HG03354 (cell line): ENCODE measurements around the gene SCAMP5.

Experiments used
- ATAC-seq: cut with Tn5 transposase; IDR thresholded peaks from one replicate; pipeline ENCODE4 v1.9.1; 2021; ENCODE audit warnings: mild to moderate bottlenecking; ENCODE audit not compliant: unreplicated experiment, poor library complexity, severe bottlenecking

The SCAMP5 gene

GRCh38 chr15:75016431-75016830 is 21.1 kb downstream of the SCAMP5 start:
- no peak for ATAC-seq

GRCh38 chr15:75019916-75020315 is 24.6 kb downstream of the SCAMP5 start:
- no peak for ATAC-seq

- no peak for ATAC-seq
Measured at GRCh38 chr15:75021341-75021740, 26.0 kb downstream of the SCAMP5 start.

GRCh38 chr15:75022783-75023180 is 27.4 kb downstream of the SCAMP5 start:
- no peak for ATAC-seq

- ATAC-seq = peak; percentile 96
Measured at GRCh38 chr15:75023181-75023871, 28.0 kb downstream of the SCAMP5 start, which contains the start of gene PPCDC. Gene PPCDC, plus strand, starts transcription at chr15:75023590. Its CDS starts 4,729 bp downstream, at chr15:75028319.

GRCh38 chr15:75023872-75024636 is 28.7 kb downstream of the SCAMP5 start:
- no peak for ATAC-seq

GRCh38 chr15:75025107-75025506 is 29.7 kb downstream of the SCAMP5 start:
- no peak for ATAC-seq

GRCh38 chr15:75025548-75026260 is 30.3 kb downstream of the SCAMP5 start:
- ATAC-seq = no peak

GRCh38 chr15:75027551-75027950 is 32.2 kb downstream of the SCAMP5 start:
- ATAC-seq = no peak

- ATAC-seq = no peak
Measured at GRCh38 chr15:75028991-75029377, 33.6 kb downstream of the SCAMP5 start.

- no peak for ATAC-seq
Measured at GRCh38 chr15:75029378-75030022, 34.1 kb downstream of the SCAMP5 start.

- no peak for ATAC-seq
Measured at GRCh38 chr15:75030023-75030413, 34.7 kb downstream of the SCAMP5 start.

GRCh38 chr15:75030424-75030823 is 35.1 kb downstream of the SCAMP5 start:
- ATAC-seq = no peak

- ATAC-seq = no peak
Measured at GRCh38 chr15:75031848-75032247, 36.5 kb downstream of the SCAMP5 start.

GRCh38 chr15:75032395-75032794 is 37.0 kb downstream of the SCAMP5 start:
- ATAC-seq = no peak

GRCh38 chr15:75033809-75034208 is 38.4 kb downstream of the SCAMP5 start:
- ATAC-seq = no peak

GRCh38 chr15:75034615-75035014 is 39.3 kb downstream of the SCAMP5 start:
- no peak for ATAC-seq

- no peak for ATAC-seq
Measured at GRCh38 chr15:75036212-75036616, 40.9 kb downstream of the SCAMP5 start.

GRCh38 chr15:75037685-75038084 is 42.3 kb downstream of the SCAMP5 start:
- no peak for ATAC-seq

GRCh38 chr15:75038231-75038630 is 42.9 kb downstream of the SCAMP5 start:
- no peak for ATAC-seq
